ENCODE results near the gene LASP1.
A peak's percentile ranks its signal among the peaks of the same experiment; 100 is the strongest.
"Not testable (repeated sequence)": the region's sequence is repeated elsewhere in the genome, so short reads cannot be mapped to it uniquely, and the experiment has no call there.

LASP1 gene

DNA sequence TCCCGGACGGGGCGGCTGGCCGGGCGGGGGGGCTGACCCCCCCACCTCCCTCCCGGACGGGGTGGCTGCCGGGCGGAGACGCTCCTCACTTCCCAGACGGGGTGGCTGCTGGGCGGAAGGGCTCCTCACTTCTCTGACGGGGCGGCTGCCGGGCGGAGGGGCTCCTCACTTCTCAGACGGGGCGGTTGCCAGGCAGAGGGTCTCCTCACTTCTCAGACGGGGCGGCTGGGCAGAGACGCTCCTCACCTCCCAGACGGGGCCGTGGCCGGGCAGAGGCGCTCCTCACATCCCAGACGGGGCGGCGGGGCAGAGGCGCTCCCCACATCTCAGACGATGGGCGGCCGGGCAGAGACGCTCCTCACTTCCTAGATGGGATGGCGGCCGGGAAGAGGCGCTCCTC, 60.9 kb downstream of the LASP1 start:
- not testable (repeated sequence) for DNase-seq (ENCODE audit: low spot score)

DNA sequence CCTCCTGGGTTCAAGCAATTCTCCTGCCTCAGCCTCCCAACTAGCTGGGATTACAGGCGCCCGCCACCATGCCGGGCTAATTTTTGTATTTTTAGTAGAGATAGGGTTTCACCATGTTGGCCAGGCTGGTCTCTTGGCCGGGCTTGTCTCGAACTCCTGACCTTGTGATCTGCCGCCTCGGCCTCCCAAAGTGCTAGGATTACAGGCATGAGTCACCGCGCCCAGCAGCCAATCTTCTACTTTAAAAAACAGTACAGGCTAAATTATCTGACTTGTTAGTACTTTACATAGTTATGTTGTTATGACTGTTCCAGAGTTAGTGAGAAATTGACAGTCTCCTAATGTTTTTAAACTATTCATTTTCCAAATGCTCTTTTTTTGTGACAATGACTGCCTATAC, 64.1 kb downstream of the LASP1 start:
- not testable (repeated sequence) for DNase-seq (ENCODE audit: low spot score)

DNA sequence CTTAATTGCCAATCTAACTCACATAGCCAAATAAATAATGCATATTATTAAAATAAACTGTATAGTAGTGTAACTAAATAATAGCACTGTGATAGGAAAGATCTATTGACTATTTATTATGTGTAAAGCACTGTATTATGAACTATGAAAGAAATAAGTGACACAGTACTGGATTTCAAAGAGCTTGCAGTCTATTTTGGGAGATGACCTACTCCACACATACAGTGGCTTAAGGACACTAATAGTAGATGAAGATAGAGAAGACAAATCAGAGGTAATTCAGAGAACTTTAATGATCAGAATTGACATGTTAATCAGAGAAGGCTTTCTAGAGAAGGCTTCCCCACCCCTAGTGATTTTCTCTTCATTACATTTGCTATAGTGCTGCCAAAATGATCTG, 70.1 kb downstream of the LASP1 start:
- no peak for DNase-seq (ENCODE audit: low spot score)

DNA sequence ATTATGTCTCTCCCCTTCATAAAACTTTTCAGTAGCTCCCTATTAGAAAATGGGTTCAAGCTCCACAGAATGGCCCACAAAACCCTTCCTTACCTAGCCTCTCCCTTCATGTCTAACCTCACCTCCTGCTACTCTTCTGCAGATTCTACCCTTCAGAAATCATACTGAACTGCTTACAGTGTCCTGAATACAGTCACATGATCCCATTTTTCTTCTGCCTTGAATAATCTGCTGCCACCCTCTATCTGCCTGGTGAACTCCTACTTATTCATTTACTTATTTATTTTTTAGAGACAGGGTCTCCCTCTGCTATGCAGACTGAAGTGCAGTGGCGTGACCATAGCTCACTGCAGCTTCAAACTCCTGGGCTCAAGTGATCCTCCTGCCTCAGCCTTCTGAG, 70.5 kb downstream of the LASP1 start:
- no peak for DNase-seq (ENCODE audit: low spot score)

DNA sequence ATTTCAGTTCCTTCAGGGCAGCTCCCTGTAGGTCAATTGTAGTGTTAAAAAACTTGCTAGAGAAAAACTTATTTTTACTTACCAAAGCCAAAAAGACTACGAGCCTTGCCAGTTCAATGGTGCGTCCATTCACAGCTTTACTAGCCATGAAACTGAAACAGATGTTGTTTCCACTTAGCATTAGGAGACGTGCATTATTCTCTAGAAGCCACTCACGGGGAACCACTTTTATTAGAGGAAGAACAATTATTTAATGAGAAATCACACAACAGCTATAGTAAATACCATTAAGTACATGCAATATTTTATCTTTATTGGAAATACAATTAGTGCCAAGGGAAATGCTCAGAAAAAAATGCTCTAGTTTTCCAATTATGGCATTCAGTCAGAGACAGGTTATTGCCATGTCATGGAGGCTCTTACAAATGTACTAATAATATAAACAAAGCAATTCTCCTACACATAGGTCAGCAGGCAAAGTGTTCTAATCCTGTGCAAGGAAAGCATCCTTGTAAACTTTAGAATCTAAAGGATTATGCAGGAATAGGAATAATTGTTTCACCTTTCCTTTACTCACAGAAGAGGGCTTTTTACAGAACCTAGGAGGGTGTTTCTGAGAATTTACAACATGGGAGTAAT, 73.0 kb downstream of the LASP1 start:
- DNase-seq (ENCODE audit: low spot score), result no peak

DNA sequence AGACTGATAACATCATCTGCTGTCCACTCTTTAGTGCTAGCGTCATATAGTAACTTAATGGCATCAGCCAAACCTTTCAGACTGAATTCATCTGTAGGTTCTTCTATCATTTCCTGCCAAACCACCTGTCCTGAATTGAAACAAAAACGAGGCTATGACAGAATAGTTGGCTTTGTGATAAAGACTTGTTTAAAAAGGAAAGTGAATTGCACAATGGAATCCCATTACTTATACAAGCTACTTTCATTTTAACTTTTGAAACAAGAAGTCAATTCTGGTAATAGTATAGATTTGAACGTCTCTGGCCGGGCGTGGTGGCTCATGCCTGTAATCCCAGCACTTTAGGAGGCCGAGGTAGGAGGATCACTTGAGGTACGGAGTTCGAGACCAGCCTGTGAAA, 73.7 kb downstream of the LASP1 start:
- DNase-seq (ENCODE audit: low spot score), result no peak

DNA sequence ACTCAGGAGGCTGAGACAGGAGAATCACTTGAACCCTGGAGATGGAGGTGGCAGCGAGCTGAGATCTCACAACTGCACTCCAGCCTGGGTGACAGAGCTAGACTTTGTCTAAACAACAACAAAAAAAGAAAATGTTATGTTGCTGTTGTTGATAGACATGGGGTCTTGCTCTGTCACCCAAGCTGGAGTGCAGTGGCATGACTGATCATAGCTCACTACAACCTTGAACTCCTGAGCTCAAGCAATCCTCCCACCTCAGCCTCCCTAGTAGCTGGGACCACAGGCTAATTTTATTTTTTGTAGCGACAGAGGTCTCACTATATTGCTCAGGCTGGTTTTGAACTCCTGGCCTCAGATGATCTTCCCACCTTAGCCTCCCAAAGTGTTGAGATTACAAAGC, 77.3 kb downstream of the LASP1 start:
- DNase-seq (ENCODE audit: low spot score), result no peak

DNA sequence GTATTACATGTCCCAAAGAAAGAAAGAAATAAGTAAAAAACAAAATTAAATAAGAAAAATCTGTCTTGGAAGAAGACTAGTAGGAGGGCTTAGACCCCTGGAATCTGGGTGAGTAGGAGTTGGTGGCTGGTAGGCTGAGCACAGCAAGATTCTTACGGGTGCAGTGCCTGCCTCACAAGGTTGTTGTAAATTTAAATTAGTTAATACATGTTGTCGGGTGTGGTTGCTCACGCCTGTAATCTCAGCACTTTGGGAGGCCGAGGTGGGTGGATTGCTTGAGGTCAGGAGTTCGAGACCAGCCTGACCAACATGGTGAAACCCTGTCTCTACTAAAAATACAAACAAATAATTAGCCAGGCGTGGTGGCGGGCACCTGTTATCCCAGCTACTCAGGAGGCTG, 83.9 kb downstream of the LASP1 start:
- DNase-seq (ENCODE audit: low spot score), result not testable (repeated sequence)

DNA sequence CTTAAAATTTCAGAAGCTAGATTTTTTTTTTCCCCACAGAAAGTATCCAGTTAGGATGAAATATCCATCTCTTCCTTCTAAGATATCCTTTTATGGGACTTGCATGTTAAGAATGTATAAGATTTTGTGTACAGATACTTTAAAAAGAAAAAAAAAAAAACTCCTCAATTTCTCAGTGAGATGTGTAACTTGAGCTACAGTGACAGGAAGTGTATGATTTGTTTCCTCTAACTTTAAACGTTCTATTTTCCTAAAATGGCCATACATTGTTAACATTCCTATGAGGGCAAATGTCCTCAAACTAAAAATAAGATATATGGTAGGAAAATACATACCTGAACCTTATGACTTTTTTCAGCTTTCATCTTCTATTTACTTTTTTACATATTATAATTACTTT, 88.5 kb downstream of the LASP1 start:
- DNase-seq (ENCODE audit: low spot score), result no peak

DNA sequence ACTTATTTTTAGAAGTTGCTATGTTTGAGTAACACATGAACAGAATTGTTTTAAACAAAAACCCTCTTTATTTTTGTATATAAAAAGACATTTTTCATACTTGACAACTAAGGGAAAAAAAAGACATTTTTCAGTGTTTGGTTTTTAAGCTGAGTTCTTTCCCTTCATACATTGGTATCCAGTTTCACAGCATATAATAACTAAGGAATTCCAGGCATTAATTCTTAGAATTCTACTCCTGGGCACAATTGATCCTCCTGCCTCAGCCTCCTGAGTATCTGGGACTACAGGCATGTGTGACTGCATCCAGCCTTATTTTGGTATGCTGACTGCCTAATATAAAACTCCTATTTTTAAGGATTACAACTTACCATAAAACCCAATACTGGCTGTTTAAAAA, 88.9 kb downstream of the LASP1 start:
- DNase-seq (ENCODE audit: low spot score), result peak; percentile 11

DNA sequence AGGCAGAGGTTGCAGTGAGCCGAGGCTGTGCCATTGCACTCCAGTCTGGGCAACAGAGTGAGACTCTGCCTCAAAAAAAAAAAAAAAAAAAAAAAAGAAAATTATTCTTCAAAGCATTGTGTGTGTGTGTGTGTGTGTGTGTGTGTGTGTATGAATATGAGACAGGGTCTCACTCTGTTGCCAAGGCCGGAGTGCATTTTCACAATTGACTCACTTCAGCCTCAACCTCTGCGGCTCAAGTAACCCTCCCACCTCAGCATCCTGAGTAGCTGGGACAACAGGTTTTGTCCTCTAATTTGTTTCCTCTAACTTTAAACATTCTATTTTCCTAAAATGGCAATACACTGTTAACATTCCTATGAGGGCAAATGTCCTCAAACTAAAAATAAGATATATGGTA, 89.7 kb downstream of the LASP1 start:
- DNase-seq (ENCODE audit: low spot score), result no peak

DNA sequence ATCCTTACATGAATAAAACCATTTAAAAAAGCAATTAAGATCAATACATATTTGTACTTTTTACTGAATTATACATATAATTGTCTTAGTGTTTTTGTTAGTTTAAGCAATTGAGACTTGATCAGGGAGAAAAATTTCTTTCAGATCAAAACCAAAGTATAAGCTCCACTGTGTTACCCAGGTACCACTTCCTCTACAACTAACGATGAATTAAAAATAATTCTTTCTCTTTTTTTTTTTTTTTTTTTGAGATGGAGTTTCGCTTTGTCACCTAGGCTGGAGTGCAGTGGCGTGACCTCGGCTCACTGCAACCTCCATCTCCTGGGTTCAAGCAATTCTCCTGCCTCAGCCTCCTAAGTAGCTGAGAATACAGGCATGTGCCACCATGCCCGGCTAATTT, 90.5 kb downstream of the LASP1 start:
- no peak for DNase-seq (ENCODE audit: low spot score)

DNA sequence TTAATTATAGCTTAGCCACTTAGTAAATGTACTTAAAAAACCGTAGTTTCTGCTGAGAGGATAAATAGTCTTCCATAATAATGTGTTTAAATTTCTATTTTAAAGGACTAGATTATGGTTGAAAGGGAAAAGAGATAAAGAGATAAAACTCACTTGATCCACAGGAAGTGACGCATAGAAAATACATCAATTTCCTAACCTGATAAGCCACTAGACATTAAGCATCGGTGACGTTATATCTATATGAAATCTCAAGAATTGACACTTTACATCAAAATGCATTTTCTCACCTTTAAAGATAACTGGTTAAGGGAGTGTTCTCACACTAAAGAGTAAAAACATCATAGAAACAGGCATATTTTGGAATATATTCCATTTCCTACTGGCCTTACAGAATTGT, 91.6 kb downstream of the LASP1 start:
- no peak for DNase-seq (ENCODE audit: low spot score)

DNA sequence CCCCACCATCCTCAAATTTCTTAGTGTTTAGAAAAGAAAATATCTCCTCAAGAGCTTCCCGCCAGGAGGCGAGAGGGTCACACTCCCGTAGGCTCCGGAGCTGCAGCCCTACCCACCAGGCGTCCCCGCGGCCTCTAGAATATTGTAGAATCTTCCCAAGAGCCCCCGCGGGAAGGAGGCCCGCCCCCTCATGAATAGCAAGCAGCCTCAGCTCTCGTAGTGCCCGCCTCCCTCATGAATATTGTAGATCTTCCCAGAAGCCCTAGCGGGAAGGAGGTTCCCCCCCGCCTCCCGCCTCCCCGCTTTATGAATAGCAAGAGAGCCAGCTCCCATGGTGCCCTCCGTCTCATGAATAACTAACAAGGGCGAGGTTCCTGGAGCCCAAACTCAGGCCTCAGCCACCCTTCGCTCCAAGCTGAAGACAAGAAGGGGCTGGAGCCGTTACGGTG, 97.5 kb downstream of the LASP1 start, which contains the start of gene FBXO47:
Gene FBXO47, minus strand, starts transcription at position 114 of the 449 bp plus-strand sequence. CDS start 4,378 bp downstream, outside the sequence.
- peak; percentile 85 for DNase-seq (ENCODE audit: low spot score)

DNA sequence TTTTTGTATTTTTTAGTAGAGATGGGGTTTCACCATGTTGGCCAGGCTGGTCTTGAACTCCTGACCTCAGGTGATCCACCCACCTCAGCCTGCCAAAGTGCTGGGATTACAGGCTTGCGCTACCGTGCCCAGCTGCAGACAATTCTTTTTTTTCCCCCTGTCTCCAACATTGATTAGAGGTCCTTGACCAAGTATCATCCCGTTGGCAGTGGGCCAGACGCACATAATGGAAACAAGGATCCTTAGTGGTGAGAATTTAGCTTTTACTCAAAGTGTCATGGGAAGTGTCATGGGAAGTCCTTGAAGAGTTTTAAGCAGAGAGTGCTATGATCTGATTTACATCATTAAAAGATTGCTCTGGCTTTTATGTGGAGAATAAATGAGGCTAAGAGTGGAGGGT, 99.4 kb downstream of the LASP1 start:
- no peak for DNase-seq (ENCODE audit: low spot score)

DNA sequence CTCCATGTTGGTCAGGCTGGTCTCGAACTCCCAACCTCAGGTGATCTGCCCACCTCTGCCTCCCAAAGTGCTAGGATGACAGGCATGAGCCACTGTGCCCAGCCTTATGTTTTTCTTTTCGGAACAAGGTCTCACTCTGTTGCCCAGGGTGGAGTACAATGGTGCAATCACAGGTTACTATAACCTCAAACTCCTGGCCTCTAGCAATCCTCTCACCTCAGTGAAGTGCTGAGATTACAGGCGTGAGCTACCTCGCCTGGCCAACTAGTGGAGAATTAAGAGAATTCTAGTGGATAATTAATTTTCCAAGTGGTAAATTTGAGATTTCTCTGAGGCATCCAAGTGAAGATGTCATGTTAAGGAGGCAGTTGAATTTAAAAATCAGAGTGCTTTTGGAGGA, 100.3 kb downstream of the LASP1 start:
- DNase-seq (ENCODE audit: low spot score), result no peak

DNA sequence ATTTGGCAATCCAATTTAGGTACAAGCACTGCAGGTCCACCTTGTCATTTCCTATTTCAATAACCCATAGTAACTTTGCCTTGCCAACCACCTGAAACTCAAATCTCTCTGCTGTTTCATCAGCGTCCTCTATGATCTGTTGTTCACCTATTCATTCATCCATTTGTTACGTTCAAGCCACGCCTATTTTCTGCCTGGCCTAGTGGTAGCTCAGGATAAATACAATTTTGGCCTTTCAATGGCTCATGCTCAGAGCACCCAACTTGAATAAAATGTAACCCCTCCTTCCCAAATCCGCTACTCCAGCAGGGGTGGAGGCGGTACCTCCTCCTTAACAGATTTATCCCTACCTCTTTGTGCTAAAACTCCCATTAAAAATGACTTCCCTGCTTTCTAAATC, 100.9 kb downstream of the LASP1 start:
- DNase-seq (ENCODE audit: low spot score), result no peak

All from AG08395 (cell line).